Stomach (tissue), 9 donors: Measurements from ENCODE around the gene PPP2R2C. TPM values are rescaled to one million over a fixed set of nuclear protein-coding genes. Genes with fewer than 3 reads are reported as not detected.

Experiments
- DNase-seq, 2 donors: peaks; one replicate each; pipeline versions ENCODE4 v3.0.0 to v3.0.0-alpha.2; 2013 to 2019
- H3K27ac ChIP-seq, 5 donors: fragments of 200-600 bp in 4 of 5; sonication (generic) in 4 of 5; one replicate each; pipeline ENCODE4 v1.5.1; 2013 to 2019; ENCODE audit warnings: mild to moderate bottlenecking in 1 of 5, moderate library complexity in 1 of 5
- H3K27me3 ChIP-seq, 3 donors: fragments of 200-600 bp; sonication (generic); one replicate each; pipeline ENCODE4 v1.5.1; 2017 to 2019; ENCODE audit warnings: mixed run types in 1 of 3
- H3K36me3 ChIP-seq, 4 donors: fragments of 200-600 bp; sonication (generic); 1 replicate in 3 of 4; 2 replicates in 1 of 4; pipeline ENCODE4 v1.5.1; 2016 to 2019
- H3K4me1 ChIP-seq, 4 donors: fragments of 200-600 bp; sonication (generic); one replicate each; pipeline ENCODE4 v1.5.1; 2016 to 2019
- H3K4me3 ChIP-seq, 4 donors: fragments of 200-600 bp; sonication (generic) in 3 of 4; one replicate each; pipeline ENCODE4 v1.5.1; 2016 to 2019; ENCODE audit warnings: mild to moderate bottlenecking in 1 of 4
- H3K9me3 ChIP-seq, 4 donors: fragments of 200-600 bp; sonication (generic); one replicate each; pipeline ENCODE4 v1.5.1; 2016 to 2019
- CTCF ChIP-seq, 7 experiments: fragments of 450-650 bp in 4 of 7; fragments of 200-600 bp in 3 of 7; sonication (generic) in 3 of 7; IDR thresholded peaks; one replicate each; pipeline ENCODE4 v1.5.1; 2016 to 2019; ENCODE audit warnings: antibody characterized with exemption in 7 of 7, control low read depth in 2 of 7, mild to moderate bottlenecking in 1 of 7
- EP300 ChIP-seq: sonication (generic); formaldehyde crosslinking; IDR thresholded peaks from one replicate; pipeline ENCODE4 v1.6.1; 2017; ENCODE audit warnings: antibody characterized with exemption
- POLR2A ChIP-seq, 4 donors: fragments of 450-650 bp; IDR thresholded peaks; one replicate each; pipeline ENCODE4 v1.6.1; 2016; ENCODE audit warnings: antibody characterized with exemption in 4 of 4, control low read depth in 2 of 4, mild to moderate bottlenecking in 1 of 4, moderate library complexity in 1 of 4
- POLR2AphosphoS5 ChIP-seq, 3 donors: sonication (generic); formaldehyde crosslinking; IDR thresholded peaks; one replicate each; pipeline ENCODE4 v1.6.1; 2016; ENCODE audit warnings: antibody characterized with exemption in 3 of 3
- WGBS, 5 donors: extraction: QIAGEN DNeasy Blood & Tissue Kit in 3 of 5; methylation state at CpG; one replicate each; pipeline versions ENCODE4 v1.1.5 to v1.1.7; 2013 to 2018; 5-methylcytosine and 5-hydroxymethylcytosine counted together
- intact Hi-C: fragments of 100-400 bp; cut with DNase I; formaldehyde crosslinking; loops from one replicate; pipeline ENCODE4 v1.15.1; 2023; ENCODE audit warnings: low total_unique reads
- polyA plus RNA-seq, 3 donors: library from polyadenylated mRNA; stranded (reverse); fragments of 200-250 nt; gene quantifications; one replicate each; pipeline ENCODE4 v1.2.3, GENCODE V29; 2013
- total RNA-seq, 5 donors: library from RNA; depleted of rRNA; stranded (reverse); fragments of >200 nt; gene quantifications; one replicate each; pipeline versions ENCODE4 v1.1.0 to v1.2.3, GENCODE V29; 2014 to 2016
- donor health status: healthy with polysubstance abuse.
- donor health status: Bipolar disorder and iron deficiency.
- donor health status: healthy.

Gene PPP2R2C
- total and polyA plus RNA-seq, 8 donors, result 1.4 to 5.0 (median 1.5) TPM; not detected in 5

- TF ChIP-seq POLR2AphosphoS5 (IDR thresholded peaks at IDR 0.05), result no peak
- TF ChIP-seq CTCF (IDR thresholded peaks at IDR 0.05), result no peak
- no peak for TF ChIP-seq POLR2A (IDR thresholded peaks at IDR 0.05)
- H3K36me3 ChIP-seq, result no peaks in the 10 kb centered on the region
- peaks cover 0 to 70% (median 11%) of the 10 kb centered on the region in 3 donors for H3K27me3 ChIP-seq
- no peak overlapping the region for H3K4me3 ChIP-seq
- H3K27ac ChIP-seq, result no peak overlapping the region
- no peaks in the 10 kb centered on the region for H3K4me1 ChIP-seq
- peaks cover 0 to 4% (median 2%) of the 10 kb centered on the region in 4 donors for H3K9me3 ChIP-seq
- no peak for DNase-seq
- 83 to 89% (median 85%) methylated on average over 8 of the region's 8 CpGs for WGBS, 5 donors
- intact Hi-C loops, result no loop called here
These were observed 107.8 kb downstream of the PPP2R2C start for GRCh38 chr4:6364581-6364980.

- Histone ChIP-seq H3K27ac (no peak overlapping the region), H3K36me3 (no peaks in the 10 kb centered on the region), H3K9me3 (peaks cover 0 to 4% (median 2%) of the 10 kb centered on the region in 4 donors), H3K27me3 (peaks cover 0 to 68% (median 11%) of the 10 kb centered on the region in 3 donors), H3K4me1 (no peaks in the 10 kb centered on the region), H3K4me3 (no peak overlapping the region)
- intact Hi-C loops, result no loop called here
- DNase-seq, result no peak
- no peak for TF ChIP-seq POLR2A (IDR thresholded peaks at IDR 0.05)
- TF ChIP-seq POLR2AphosphoS5 (IDR thresholded peaks at IDR 0.05), result no peak
- no peak for TF ChIP-seq EP300
- TF ChIP-seq CTCF (IDR thresholded peaks at IDR 0.05), result no peak
- WGBS, 5 donors, result 59 to 71% (median 69%) methylated on average over 6 of the region's 6 CpGs
These were observed 108.3 kb downstream of the PPP2R2C start for GRCh38 chr4:6364146-6364545.

- Histone ChIP-seq H3K9me3 (peaks cover 0 to 4% (median 2%) of the 10 kb centered on the region in 4 donors), H3K27me3 (peaks cover 0 to 59% (median 10%) of the 10 kb centered on the region in 3 donors), H3K36me3 (no peaks in the 10 kb centered on the region), H3K27ac (no peak overlapping the region), H3K4me1 (no peaks in the 10 kb centered on the region), H3K4me3 (no peak overlapping the region)
- WGBS, 5 donors, result 26 to 34% (median 30%) methylated on average over 8 of the region's 8 CpGs
- intact Hi-C loops, result no loop called here
- peak in 1 of 2 donors; percentile 65 for DNase-seq
- no peak for TF ChIP-seq CTCF (IDR thresholded peaks at IDR 0.05)
- no peak for TF ChIP-seq EP300
- TF ChIP-seq POLR2AphosphoS5 (IDR thresholded peaks at IDR 0.05), result no peak
- TF ChIP-seq POLR2A (IDR thresholded peaks at IDR 0.05), result no peak
These were observed 109.5 kb downstream of the PPP2R2C start for GRCh38 chr4:6362896-6363295.

- no peaks in the 10 kb centered on the region for H3K4me1 ChIP-seq
- H3K36me3 ChIP-seq, result no peaks in the 10 kb centered on the region
- no peak overlapping the region for H3K27ac ChIP-seq
- 65 to 71% (median 69%) methylated on average over 6 to 7 of the region's 7 CpGs for WGBS, 5 donors
- intact Hi-C loops, result no loop called here
- peaks cover 0 to 4% (median 2%) of the 10 kb centered on the region in 4 donors for H3K9me3 ChIP-seq
- TF ChIP-seq EP300, result no peak
- TF ChIP-seq CTCF (IDR thresholded peaks at IDR 0.05), result no peak
- no peak for TF ChIP-seq POLR2AphosphoS5 (IDR thresholded peaks at IDR 0.05)
- TF ChIP-seq POLR2A (IDR thresholded peaks at IDR 0.05), result no peak
- H3K27me3 ChIP-seq, result peaks cover 0 to 58% (median 5%) of the 10 kb centered on the region in 3 donors
- no peak for DNase-seq
- no peak overlapping the region for H3K4me3 ChIP-seq
These were observed 110.0 kb downstream of the PPP2R2C start for GRCh38 chr4:6362243-6362885.
